ENCODE measurements around the gene MBTPS1. TPM values are rescaled to one million over a fixed set of nuclear protein-coding genes. Genes with fewer than 3 reads are reported as not detected.

MBTPS1 gene
- total and polyA plus RNA-seq, 10 of the 15 experiments (the other 5 are each of a cell fraction or from before 2014, with no cell fraction given): 1.3 to 43.9 (median 35.2) TPM

GRCh38 chr16:84020353-84020752 is 96.4 kb downstream of the MBTPS1 start:
- no peak overlapping the region for H3K27ac ChIP-seq (ENCODE audit: control insufficient read depth, insufficient read depth)
- no peak overlapping the region for H3K9ac ChIP-seq (ENCODE audit: control insufficient read depth, insufficient read depth, low read length)
- no peaks in the 10 kb centered on the region; the same call in 1 of the 3 replicates for H3K9me3 ChIP-seq (replicated peaks; ENCODE audit: control insufficient read depth, insufficient read depth, low read length)
- no peaks in the 10 kb centered on the region for H4K20me1 ChIP-seq (ENCODE audit: control insufficient read depth, insufficient read depth)
- no peaks in the 10 kb centered on the region for H3K4me1 ChIP-seq (ENCODE audit: control insufficient read depth, insufficient read depth, low read length)
- TF ChIP-seq CREM (IDR thresholded peaks at IDR 0.05; ENCODE audit: low read depth) (no peak), TBL1XR1 (IDR thresholded peaks at IDR 0.05; ENCODE audit: low read depth, low read length) (no peak), NR2F1 (conservative IDR thresholded peaks at IDR 0.05) (no peak), RCOR1 (conservative IDR thresholded peaks at IDR 0.05; ENCODE audit: low read depth, low read length) (no peak), POLR2AphosphoS2 (IDR thresholded peaks at IDR 0.05; ENCODE audit: low read depth, low read length) (no peak), RFX5 (IDR thresholded peaks at IDR 0.05; ENCODE audit: low read depth, low read length) (no peak), ZBTB11 (CRISPR knock-in tag; IDR thresholded peaks at IDR 0.05) (no peak)
- H2AFZ ChIP-seq (ENCODE audit: control insufficient read depth, low read depth, low read length): no peak overlapping the region
- H3K27me3 ChIP-seq (replicated peaks in 1 of 2; ENCODE audit: control insufficient read depth in 2 of 2, insufficient read depth in 2 of 2, low read length in 1 of 2): no peaks in the 10 kb centered on the region
- CTCF ChIA-PET: no interaction called here
- no peak overlapping the region for H3K4me3 ChIP-seq
- no peak overlapping the region for H3K4me2 ChIP-seq (ENCODE audit: control insufficient read depth, insufficient read depth)
- RAD21 ChIA-PET (ENCODE audit: unreplicated experiment): no interaction called here
- BruUV-seq (replicated peaks): no TSS peak
- WGBS (ENCODE audit: insufficient coverage, insufficient replicate concordance, low lambda C conversion rate, missing lambda C conversion rate): 33% methylated on average over 9 of the region's 9 CpGs
- POLR2A ChIA-PET: no interaction called here
- H3K79me2 ChIP-seq (ENCODE audit: control insufficient read depth, insufficient read depth, low read length): no peaks in the 10 kb centered on the region
- ATAC-seq (no peak), DNase-seq (ENCODE audit: low read depth, low spot score) (no peak), FAIRE-seq (no peak)
- H3K36me3 ChIP-seq (ENCODE audit: control insufficient read depth in 2 of 2, insufficient read depth in 2 of 2, low read length in 1 of 2): no peaks in the 10 kb centered on the region
- SMC1A ChIA-PET (ENCODE audit: uncharacterized antibody, unreplicated experiment): no interaction called here
- in situ Hi-C loops (cut with MboI): no loop called here
- intact Hi-C loops (cut with micrococcal nuclease; ENCODE audit: unreplicated experiment): no loop called here

All from GM12878 (cell line).